Activated CD4-positive, alpha-beta T cell treated with anti-CD3 and anti-CD28 coated beads, Interleukin-2, amount 10 ng/mL, durations not matched to agents 7 days and 5 days (primary cell): ENCODE measurements around the gene COPS3. TPM values are rescaled to one million over a fixed set of nuclear protein-coding genes. Genes with fewer than 3 reads are reported as not detected.
A peak's percentile ranks its signal among the peaks of the same experiment; 100 is the strongest.

ENCODE experiments used
- CTCF ChIA-PET: fragments of 350-600 bp; sonication (Branson Sonifier 250); formaldehyde crosslinking; loops from one replicate; lab custom pipeline; 2021; ENCODE audit warnings: antibody characterized with exemption; lab: Charles Lee
- POLR2A ChIA-PET: fragments of 350-600 bp; sonication (Branson Sonifier 250); formaldehyde crosslinking; loops from one replicate; lab custom pipeline; 2021; ENCODE audit warnings: antibody characterized with exemption; lab: Charles Lee
- DNase-seq: peaks from one replicate; pipeline ENCODE4 v3.0.0-alpha.2; 2020
- H3K27ac Mint-ChIP-seq: one replicate; pipeline ENCODE4 v1.8.0; 2021; ENCODE audit warnings: mild to moderate bottlenecking, moderate library complexity, mixed read lengths
- H3K27me3 Mint-ChIP-seq: one replicate; pipeline ENCODE4 v1.8.0; 2021; ENCODE audit warnings: mixed read lengths
- H3K36me3 Mint-ChIP-seq: one replicate; pipeline ENCODE4 v1.8.0; 2021; ENCODE audit warnings: low read depth, mixed read lengths
- H3K4me1 Mint-ChIP-seq: one replicate; pipeline ENCODE4 v1.8.0; 2021; ENCODE audit warnings: mixed read lengths
- H3K4me3 Mint-ChIP-seq: one replicate; pipeline ENCODE4 v1.8.0; 2021; ENCODE audit warnings: mild to moderate bottlenecking, moderate library complexity, mixed read lengths
- H3K9me3 Mint-ChIP-seq: one replicate; pipeline ENCODE4 v1.8.0; 2021; ENCODE audit warnings: mixed read lengths
- total RNA-seq, 2 experiments: library from RNA; stranded (reverse); gene quantifications; one replicate each; pipeline ENCODE4 v1.2.3, GENCODE V29; 2021

Gene COPS3
- total RNA-seq: 100 to 1,000 TPM; 100 TPM

DNA sequence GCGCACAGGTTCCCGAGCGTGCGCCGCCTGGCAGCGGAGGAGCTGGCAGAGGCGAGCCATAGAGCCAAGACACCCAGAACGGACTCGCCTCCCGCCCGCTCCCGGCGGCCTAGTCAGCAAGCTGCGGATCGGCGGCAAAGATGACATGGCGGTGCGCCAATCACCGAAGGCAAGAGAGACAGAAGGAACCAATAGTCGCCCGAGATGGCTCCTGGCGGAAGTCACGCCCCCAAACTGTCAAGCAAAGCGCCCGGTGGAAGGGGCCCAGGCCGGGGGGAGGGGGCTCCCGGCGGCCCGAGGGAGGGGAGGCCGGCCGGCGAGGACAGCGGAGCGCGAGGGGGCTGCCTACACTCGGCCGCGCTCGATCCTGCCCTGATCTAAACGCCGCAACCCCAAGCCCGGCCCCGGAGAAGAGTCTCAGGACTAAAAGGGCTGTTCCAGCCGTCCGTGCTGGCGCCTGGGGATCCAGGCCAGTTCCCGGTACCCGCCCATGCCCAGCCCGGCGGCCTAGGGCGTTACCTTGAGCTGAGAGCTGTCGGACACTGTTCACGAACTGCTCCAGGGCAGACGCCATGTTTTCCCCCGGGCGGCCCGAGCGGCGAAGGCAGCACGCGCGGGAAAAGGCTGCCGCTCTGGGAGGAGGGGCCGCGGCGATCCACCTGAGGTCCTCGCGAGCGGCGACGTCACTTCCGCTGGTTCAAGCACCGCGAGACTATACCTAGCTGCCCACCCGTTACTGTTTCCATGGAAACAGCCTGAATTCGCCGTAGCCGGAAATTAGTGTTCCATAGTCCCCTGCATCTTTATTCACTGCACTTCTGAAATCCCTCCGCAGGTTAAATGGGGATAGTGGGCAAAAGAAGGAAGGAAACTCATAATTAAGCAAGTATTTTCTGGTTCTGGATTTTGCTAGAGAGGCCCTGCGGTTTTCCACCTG is at the start of gene COPS3:
TSS of gene COPS3 (minus strand) at position 634 of the 937 bp plus-strand sequence. CDS start at position 574, 60 bp downstream.
- no peaks in the 10 kb centered on the region for H3K9me3 Mint-ChIP-seq
- H3K36me3 Mint-ChIP-seq: peaks cover 16% of the 10 kb centered on the region
- peaks cover 3% of the 10 kb centered on the region for H3K27me3 Mint-ChIP-seq
- peaks cover 42% of the 10 kb centered on the region for H3K4me1 Mint-ChIP-seq
- CTCF ChIA-PET: interaction anchor here (0.6 to 2.2 kb wide), 5 partner anchors 10 to 1008 kb away, joined by 3 to 8 read pairs (median 3); partner anchors contain the start of gene MPRIP
- H3K27ac Mint-ChIP-seq: peak within 1 kb of the TSS; percentile 97
- H3K4me3 Mint-ChIP-seq: peak within 1 kb of the TSS; percentile 94
- POLR2A ChIA-PET: no interaction called here
- DNase-seq: peak; percentile 98

DNA sequence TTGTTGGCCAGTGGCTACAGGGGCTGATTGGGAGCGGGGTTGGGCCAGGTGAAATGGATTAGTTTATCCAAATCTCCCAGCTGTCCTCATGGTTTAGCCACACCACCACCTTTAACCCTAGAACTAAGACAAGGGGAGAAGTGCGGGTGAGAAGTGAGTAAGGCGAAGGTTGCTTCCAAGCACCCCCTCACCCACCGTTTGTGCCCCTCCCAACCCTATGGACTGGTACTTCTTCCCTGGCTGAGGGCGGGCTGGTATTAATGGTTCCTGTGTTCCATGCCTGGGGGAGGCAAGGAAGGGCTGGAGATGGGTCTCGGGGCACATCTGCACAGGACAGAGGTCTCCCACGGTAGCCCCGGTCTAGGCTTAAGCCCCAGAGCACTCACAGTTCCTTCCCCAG is 47.2 kb upstream of the COPS3 start:
- Mint-ChIP-seq H3K4me1 (no peaks in the 10 kb centered on the region), H3K36me3 (no peaks in the 10 kb centered on the region), H3K27me3 (no peaks in the 10 kb centered on the region), H3K9me3 (no peaks in the 10 kb centered on the region), H3K4me3 (no peak overlapping the region), H3K27ac (no peak overlapping the region)
- no peak for DNase-seq
- POLR2A ChIA-PET: no interaction called here
- CTCF ChIA-PET: no interaction called here

DNA sequence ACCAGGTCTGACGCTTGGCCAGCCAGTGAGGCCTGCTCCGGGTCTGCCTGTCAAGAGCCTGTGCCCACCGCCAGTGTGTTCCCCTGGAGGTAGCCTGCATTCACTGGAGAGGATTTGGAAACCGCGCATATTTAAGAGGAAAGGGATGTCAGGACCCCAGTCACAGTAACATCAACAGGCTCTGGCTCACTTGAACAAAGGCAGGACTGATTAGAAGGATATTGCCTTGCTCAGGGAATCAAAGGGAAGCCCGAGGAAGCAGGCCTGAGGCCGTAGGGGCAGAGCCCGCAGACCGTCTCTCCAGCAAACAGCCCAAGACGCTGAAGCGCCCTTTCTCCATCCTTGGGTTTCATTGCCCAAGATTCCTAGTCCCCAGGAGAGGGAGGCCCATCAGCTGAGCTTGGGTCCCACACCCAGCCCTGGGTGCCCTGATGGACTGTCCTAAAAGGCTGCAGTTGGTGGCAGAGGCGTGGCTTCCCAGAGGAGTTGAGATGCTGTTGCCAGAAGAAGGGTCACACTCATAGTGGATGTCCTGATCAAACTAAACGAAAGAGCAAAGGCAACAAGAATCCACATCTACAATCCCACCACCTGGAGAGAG is 45.3 kb upstream of the COPS3 start:
- Mint-ChIP-seq H3K36me3 (no peaks in the 10 kb centered on the region), H3K27me3 (no peaks in the 10 kb centered on the region), H3K9me3 (no peaks in the 10 kb centered on the region), H3K4me1 (no peaks in the 10 kb centered on the region), H3K27ac (no peak overlapping the region), H3K4me3 (no peak overlapping the region)
- ChIA-PET POLR2A (no interaction called here), CTCF (interaction anchor here (0.6 kb wide), 1 partner anchor 12 kb away, joined by 3 read pairs; no protein-coding TSS in a partner anchor)
- DNase-seq: no peak

DNA sequence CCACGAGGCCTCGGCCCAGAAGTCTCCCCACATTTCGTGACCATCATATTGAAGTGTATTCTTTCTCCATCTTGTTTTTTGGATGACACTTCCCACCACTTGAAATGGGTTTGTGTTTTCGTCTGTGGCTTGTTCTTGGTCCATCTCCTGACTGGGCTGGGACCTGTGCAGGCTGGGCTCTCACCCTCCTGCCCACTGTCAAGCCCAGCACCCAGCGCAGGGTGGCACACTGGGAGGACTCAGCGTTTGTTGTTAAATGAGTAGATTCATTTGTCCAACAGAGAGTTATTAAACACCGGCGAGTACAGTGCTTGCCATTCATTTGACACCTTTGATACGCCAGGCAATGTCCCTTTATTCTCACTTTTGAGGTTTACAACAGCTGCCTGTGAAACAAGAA is 44.8 kb upstream of the COPS3 start:
- no peak overlapping the region for H3K4me3 Mint-ChIP-seq
- CTCF ChIA-PET: interaction anchor here (0.6 kb wide), 1 partner anchor 12 kb away, joined by 3 read pairs; no protein-coding TSS in a partner anchor
- no peak overlapping the region for H3K27ac Mint-ChIP-seq
- H3K36me3 Mint-ChIP-seq: no peaks in the 10 kb centered on the region
- DNase-seq: no peak
- POLR2A ChIA-PET: no interaction called here
- H3K9me3 Mint-ChIP-seq: no peaks in the 10 kb centered on the region
- no peaks in the 10 kb centered on the region for H3K27me3 Mint-ChIP-seq
- H3K4me1 Mint-ChIP-seq: no peaks in the 10 kb centered on the region

DNA sequence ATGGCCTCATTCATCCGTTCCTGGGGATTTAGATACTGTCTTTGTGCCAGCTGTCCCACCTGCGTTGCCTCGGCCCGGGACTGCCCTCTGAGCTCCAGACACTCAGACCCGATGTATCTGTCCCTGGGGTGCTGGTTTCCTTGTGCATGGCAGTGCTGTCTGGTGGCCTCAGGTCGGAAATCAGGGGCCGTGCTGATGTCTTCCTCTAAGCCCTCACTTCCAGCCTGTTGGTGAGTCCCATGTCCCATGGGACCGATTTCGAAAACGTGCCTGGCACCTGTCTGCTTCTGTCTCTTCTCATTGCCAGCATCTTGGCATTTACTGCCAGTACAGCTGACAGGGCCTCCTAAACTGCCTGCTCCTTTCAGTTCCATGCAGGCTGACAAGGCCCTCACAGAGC is 44.2 kb upstream of the COPS3 start:
- ChIA-PET CTCF (no interaction called here), POLR2A (no interaction called here)
- H3K27ac Mint-ChIP-seq: no peak overlapping the region

DNA sequence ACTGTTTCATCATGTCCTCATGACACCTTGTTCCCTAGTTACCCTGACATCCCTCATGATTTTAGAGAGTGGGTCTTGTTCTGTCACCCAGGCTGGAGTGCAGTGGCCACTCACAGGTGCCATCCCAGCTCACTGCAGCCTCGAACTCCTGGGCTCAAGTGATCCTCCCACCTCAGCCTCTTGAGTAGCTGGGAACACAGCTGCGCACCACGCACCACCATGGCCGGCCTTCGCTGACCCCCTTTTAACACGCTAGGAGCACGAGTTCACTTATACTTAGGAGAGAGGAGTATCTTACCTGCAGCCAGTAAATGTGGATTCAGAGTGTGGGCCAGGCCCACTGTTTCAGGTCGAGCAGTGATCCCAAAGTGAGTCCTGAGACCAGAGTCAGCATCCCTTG is 43.6 kb upstream of the COPS3 start:
- no peak for DNase-seq
- no peak overlapping the region for H3K4me3 Mint-ChIP-seq

More for the DNA sequence above, 44.2 kb upstream of the COPS3 start:
- H3K27me3 Mint-ChIP-seq: no peaks in the 10 kb centered on the region
- no peaks in the 10 kb centered on the region for H3K9me3 Mint-ChIP-seq
- H3K4me3 Mint-ChIP-seq: no peak overlapping the region
- no peak for DNase-seq
- H3K36me3 Mint-ChIP-seq: no peaks in the 10 kb centered on the region
- H3K4me1 Mint-ChIP-seq: no peaks in the 10 kb centered on the region

DNA sequence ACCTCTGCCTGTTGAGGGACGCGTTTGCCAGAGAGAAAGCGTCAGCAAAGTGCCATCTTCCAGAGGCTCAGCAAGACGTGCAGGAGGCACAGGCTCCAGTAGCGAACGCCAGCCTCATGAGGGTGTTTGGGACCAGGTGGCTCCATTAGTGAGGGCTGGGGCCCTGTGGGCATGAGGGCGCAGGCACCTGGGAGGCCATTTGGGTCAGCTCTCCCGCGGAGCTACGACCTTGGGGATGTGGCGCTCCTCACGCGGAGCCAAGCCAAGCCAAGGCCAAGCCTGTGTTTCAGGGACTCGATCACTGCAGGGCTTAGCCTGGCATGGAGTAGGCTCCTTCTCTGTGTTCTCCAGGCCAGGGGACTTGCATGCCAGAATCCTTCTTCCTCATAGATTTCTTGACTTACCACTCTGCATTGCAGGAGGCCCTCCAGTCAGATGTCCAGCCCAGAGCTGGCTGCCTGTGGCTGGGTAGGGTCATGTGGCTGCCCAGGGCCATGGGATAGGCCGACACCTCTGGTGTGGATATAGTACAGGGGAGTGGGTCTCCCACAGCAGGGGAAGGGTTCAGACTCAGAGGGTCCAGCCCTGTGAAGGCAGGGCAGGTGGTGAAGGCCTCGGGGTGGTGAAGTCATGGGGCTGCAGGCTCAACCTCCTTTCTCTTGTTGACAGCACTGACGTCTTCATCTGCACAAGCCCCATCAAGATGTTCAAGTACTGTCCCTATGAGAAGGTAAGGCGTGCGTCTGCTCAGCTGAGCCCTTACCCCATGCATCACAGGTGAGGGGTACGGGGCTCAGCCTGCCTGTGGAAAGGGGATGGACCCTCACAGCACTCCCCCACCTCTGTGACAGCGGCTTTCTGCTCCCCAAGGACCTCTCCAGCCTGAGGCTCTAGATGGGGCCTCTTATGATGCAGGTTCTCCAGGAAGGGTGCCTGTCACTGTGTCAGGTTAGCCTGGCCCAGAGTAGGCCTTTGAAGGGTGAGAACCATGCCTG is 41.8 kb upstream of the COPS3 start:
- H3K27ac Mint-ChIP-seq: no peak overlapping the region

More for the DNA sequence above, 43.6 kb upstream of the COPS3 start:
- Mint-ChIP-seq H3K27ac (no peak overlapping the region), H3K9me3 (no peaks in the 10 kb centered on the region), H3K4me1 (no peaks in the 10 kb centered on the region), H3K36me3 (no peaks in the 10 kb centered on the region), H3K27me3 (no peaks in the 10 kb centered on the region)
- ChIA-PET CTCF (interaction anchor here (0.6 kb wide), 1 partner anchor 257 kb away, joined by 3 read pairs; no protein-coding TSS in a partner anchor), POLR2A (no interaction called here)

DNA sequence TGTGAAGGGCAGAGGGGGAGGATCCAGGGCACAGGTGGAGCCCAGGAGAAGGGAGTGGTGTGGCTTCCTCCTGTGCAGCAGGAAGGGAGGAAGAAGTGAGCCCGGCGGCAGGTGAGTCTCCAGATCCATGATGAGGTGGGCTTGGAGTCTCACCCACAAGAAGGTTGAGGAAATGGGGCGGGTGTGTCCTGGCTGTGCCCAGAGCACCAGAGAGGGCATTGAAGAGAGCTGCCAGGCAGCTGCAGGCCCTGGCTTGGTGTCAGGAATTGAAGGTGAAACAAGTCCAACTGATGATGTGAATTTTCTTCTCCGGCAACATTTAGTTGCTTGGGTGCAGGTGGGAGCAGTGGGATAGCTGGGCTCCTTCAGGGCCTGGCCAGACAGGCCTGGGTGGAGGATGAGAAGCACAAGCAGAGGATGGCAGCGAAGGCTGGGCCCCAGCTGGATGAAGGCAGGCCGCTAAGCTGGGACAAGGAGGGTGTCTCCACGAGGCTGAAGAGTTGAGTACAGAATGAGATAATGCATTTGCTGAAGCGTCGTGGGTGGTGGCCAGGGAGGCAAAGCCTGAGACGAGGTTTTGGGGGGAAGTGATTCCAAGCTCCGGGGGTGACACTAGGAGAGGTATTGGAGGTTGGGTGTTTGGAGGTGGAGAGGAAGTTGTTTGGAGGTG is 40.4 kb upstream of the COPS3 start:
- ChIA-PET POLR2A (no interaction called here), CTCF (no interaction called here)
- Mint-ChIP-seq H3K27me3 (no peaks in the 10 kb centered on the region), H3K4me3 (no peak overlapping the region), H3K36me3 (no peaks in the 10 kb centered on the region), H3K9me3 (no peaks in the 10 kb centered on the region), H3K27ac (no peak overlapping the region), H3K4me1 (no peaks in the 10 kb centered on the region)
- no peak for DNase-seq

More for the DNA sequence above, 41.8 kb upstream of the COPS3 start:
- CTCF ChIA-PET: no interaction called here
- no peak for DNase-seq
- POLR2A ChIA-PET: no interaction called here
- no peaks in the 10 kb centered on the region for H3K4me1 Mint-ChIP-seq
- H3K4me3 Mint-ChIP-seq: no peak overlapping the region
- H3K9me3 Mint-ChIP-seq: no peaks in the 10 kb centered on the region
- H3K36me3 Mint-ChIP-seq: no peaks in the 10 kb centered on the region
- no peaks in the 10 kb centered on the region for H3K27me3 Mint-ChIP-seq

DNA sequence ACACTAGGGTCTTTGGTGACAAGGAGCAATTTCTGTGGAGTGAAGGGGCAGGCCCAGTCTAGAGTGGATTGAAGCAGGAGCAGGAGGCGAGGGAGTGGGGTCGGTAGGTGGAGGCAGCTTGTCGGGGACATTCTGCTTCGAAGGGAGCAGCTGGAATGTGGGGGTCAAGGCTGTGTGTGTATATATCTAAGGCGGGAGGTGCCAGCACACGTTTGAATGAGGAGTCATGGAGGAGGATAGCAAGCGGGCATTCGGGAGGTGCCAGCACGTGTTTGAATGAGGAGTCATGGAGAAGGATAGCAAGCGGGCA is 39.8 kb upstream of the COPS3 start:
- H3K27me3 Mint-ChIP-seq: no peaks in the 10 kb centered on the region

DNA sequence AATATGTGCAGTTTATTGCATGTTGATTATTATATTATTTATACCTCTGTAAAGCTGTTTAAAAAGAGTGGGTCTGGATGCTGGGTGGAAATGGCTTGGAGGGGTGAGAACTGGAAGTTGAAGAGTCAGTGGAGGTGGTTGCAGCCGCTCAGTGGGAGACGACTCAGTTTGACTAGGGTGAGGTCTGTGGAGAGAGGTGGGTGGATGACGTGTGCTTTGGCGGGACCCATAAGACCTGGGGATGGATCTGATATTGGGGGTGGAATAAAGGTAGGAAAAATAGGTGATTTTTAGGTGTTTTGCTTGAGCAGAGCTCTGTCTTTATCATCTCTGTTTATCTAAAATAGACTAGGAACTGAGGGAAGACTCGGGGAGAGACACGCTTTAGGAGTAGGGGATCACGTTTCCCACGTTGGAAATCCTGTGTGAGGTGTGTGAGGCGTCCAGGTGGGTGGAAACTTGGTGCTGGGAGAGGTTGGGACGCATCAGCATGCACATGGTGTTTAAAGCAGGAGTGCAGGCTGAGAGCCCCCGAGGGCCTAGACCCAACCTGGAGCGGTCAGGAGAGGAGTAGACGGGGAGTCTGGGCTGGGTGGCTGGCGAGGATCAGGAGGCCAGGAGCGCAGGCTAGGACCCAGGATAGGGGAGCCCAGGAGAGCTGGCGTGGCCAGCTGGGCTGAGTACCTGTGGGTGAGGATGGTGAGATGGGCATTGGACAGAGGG is 39.3 kb upstream of the COPS3 start:
- ChIA-PET CTCF (no interaction called here), POLR2A (no interaction called here)
- Mint-ChIP-seq H3K27me3 (no peaks in the 10 kb centered on the region), H3K9me3 (no peaks in the 10 kb centered on the region), H3K27ac (no peak overlapping the region), H3K36me3 (no peaks in the 10 kb centered on the region), H3K4me1 (no peaks in the 10 kb centered on the region), H3K4me3 (no peak overlapping the region)
- DNase-seq: no peak

More for the DNA sequence above, 39.8 kb upstream of the COPS3 start:
- DNase-seq: no peak
- no peak overlapping the region for H3K4me3 Mint-ChIP-seq
- H3K4me1 Mint-ChIP-seq: no peaks in the 10 kb centered on the region
- no peaks in the 10 kb centered on the region for H3K9me3 Mint-ChIP-seq
- H3K27ac Mint-ChIP-seq: no peak overlapping the region
- H3K36me3 Mint-ChIP-seq: no peaks in the 10 kb centered on the region
- CTCF ChIA-PET: no interaction called here
- POLR2A ChIA-PET: no interaction called here

DNA sequence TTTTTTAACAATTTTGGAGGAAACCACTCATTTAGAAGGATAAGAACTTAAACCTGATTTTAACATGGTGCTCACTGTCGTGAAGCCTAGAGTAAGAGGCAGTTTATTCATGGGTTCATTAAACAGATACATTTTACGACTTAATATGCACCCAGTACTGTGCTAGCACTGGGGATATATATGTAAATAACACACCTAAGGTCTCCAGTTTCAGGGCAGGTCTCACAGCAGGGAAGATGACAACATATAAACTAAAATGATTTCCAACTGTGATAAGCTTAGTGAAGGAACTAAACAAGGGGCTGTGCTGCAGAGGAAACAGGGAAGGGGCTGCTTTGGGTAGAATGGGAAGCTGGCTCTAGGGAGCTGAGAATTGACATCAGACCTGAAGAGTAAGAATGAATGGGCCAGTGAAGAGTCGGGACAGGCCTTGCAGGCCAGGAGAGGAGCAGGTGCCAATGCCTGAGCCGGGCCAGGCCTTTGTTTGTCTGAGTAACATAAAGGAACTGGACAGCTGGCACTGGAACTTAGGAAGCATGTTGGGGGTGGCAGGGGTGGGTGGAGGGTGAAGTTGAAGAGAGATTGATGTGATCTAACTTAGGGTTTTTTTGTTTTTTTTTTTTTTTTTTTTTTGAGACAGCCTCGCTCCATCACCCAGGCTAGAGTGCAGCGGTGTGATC is 34.2 kb upstream of the COPS3 start:
- Mint-ChIP-seq H3K36me3 (peaks cover 3% of the 10 kb centered on the region), H3K9me3 (no peaks in the 10 kb centered on the region), H3K27ac (peak overlapping the region; percentile 31), H3K4me3 (no peak overlapping the region), H3K27me3 (no peaks in the 10 kb centered on the region), H3K4me1 (peaks cover 5% of the 10 kb centered on the region)
- POLR2A ChIA-PET: no interaction called here
- CTCF ChIA-PET: interaction anchor here (0.6 to 1.8 kb wide), 3 partner anchors 9 to 32 kb away, joined by 3 to 8 read pairs (median 3); no protein-coding TSS in a partner anchor
- no peak for DNase-seq
